Testis (tissue), 2 donors: Measurements from ENCODE around the gene DCTD.

Experiments used
- CTCF ChIP-seq, 3 experiments: fragments of 450-650 bp in 2 of 3; fragments of 200-600 bp in 1 of 3; sonication (generic) in 1 of 3; IDR thresholded peaks; one replicate each; pipeline ENCODE4 v1.5.1; 2016 to 2019; ENCODE audit warnings: antibody characterized with exemption in 3 of 3, mild to moderate bottlenecking in 2 of 3, moderate library complexity in 1 of 3
- POLR2A ChIP-seq: fragments of 450-650 bp; IDR thresholded peaks from one replicate; pipeline ENCODE4 v1.6.1; 2017; ENCODE audit warnings: antibody characterized with exemption, mild to moderate bottlenecking, moderate library complexity

- TF ChIP-seq CTCF (IDR thresholded peaks at IDR 0.05) (no peak), POLR2A (no peak)
These were observed 24.1 kb downstream of the DCTD start for GRCh38 chr4:182893047-182893446.
